Fibroblast of mammary gland (primary cell): ENCODE results near the gene BRAT1.

ENCODE experiments used
- DNase-seq: peaks from one replicate; pipeline ENCODE4 v3.0.0-alpha.2; 2010; ENCODE audit warnings: low read depth
- H3K4me3 ChIP-seq: 2 replicates; pipeline ENCODE4 v1.5.1; 2011; ENCODE audit warnings: low read depth, mild to moderate bottlenecking, low read length, moderate library complexity; ENCODE audit not compliant: control insufficient read depth
- TF ChIP-seq, protein P1 (sequence below): conservative IDR thresholded peaks from 2 replicates; pipeline ENCODE4 v1.5.1; 2011; ENCODE audit warnings: low read depth, low read length, inconsistent platforms; ENCODE audit not compliant: control insufficient read depth, insufficient read depth

Gene BRAT1

GRCh38 chr7:2526659-2527504 lies 28.4 kb downstream of the BRAT1 start:
- DNase-seq, result no peak
- TF ChIP-seq, protein P1, sequence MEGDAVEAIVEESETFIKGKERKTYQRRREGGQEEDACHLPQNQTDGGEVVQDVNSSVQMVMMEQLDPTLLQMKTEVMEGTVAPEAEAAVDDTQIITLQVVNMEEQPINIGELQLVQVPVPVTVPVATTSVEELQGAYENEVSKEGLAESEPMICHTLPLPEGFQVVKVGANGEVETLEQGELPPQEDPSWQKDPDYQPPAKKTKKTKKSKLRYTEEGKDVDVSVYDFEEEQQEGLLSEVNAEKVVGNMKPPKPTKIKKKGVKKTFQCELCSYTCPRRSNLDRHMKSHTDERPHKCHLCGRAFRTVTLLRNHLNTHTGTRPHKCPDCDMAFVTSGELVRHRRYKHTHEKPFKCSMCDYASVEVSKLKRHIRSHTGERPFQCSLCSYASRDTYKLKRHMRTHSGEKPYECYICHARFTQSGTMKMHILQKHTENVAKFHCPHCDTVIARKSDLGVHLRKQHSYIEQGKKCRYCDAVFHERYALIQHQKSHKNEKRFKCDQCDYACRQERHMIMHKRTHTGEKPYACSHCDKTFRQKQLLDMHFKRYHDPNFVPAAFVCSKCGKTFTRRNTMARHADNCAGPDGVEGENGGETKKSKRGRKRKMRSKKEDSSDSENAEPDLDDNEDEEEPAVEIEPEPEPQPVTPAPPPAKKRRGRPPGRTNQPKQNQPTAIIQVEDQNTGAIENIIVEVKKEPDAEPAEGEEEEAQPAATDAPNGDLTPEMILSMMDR, result no peak
- H3K4me3 ChIP-seq, result no peak overlapping the region

GRCh38 chr7:2525658-2526630 lies 29.4 kb downstream of the BRAT1 start:
- TF ChIP-seq, protein P1, result no peak
- no peak overlapping the region for H3K4me3 ChIP-seq

DNA sequence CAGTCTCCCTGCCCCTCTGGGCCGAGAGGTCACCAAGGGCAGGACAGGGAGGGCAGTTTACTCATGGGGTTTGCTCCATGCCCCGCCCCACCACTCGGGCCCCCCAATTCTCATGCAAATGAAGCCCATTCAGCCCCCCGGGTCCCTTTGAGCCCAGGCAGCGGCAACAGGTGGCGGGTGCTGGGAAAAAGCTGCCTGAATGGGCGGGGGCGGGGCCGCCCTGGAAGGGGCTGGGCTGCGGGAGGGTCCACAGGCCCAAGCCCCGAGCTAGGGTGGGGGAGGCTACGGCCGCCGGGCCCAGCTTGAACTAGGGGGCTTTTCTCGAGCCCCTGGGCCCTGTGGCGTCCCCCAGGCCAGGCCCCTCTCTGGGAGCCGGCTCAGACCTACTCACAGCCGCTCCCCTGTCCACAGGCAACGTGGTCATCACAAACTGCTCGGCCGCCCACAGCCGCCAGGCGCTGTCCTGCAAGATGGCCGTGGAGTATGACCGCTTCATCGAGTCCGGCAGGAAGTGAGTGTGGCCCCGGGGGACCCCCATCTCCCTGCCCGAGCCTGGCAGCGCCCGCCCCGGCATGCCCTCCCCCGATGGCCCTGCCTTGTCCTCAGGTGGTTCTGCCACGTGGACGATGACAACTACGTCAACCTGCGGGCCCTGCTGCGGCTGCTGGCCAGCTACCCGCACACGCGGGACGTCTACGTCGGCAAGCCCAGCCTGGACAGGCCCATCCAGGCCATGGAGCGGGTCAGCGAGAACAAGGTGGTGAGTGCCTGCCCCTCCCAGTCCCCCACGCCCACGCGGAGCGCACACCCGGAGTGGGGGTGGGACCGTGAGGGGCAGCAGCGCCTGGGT lies 30.3 kb downstream of the BRAT1 start:
- H3K4me3 ChIP-seq, result no peak overlapping the region
- TF ChIP-seq, protein P1, result no peak

More at GRCh38 chr7:2525658-2526630, 29.4 kb downstream of the BRAT1 start:
- DNase-seq, result no peak

DNA sequence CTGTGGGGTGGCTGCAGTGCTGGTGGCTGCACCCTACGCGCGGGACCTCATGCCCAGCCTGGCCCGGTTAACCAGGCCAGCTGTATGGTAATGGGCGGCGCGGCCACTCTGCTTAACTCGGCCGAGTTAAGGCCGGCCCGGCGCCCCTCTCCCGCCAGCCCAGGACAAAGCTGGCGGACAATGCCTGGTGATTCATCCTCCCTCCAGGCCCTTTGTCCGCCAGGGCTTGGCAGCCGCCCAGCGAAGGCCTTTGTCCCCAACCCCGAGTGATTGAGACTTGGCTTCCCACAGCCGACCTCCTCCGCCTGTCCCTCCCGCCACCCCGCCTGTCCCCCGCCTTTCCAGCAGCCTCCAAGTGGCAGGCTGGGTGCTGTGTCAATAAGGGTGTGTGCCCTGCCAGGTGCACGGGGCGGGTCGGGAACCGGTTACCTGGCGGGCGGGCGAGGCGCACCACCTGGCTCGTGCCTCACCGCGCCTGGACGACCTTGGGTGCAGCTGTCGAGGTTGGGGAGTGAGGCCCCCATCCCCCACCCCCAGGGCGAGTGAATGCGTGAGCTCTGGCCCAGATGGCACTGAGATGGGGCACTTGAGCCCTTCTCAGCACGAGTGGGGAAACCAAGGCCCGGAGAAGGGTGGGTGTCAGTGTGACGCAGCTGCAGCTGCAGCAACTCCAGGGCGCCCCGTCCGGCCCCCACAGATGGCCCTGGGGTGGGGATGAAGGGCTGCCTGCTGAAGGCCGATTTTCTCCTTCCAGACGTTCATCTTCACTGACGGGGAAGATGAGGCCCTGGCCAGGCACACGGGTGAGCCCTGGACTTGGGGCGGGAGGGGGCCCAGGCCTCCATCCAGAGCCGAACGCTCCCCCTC lies 31.1 kb downstream of the BRAT1 start:
- TF ChIP-seq, protein P1, result no peak
- no peak overlapping the region for H3K4me3 ChIP-seq
- DNase-seq, result peak; percentile 52

More for the DNA sequence above, 30.3 kb downstream of the BRAT1 start:
- no peak for DNase-seq

DNA sequence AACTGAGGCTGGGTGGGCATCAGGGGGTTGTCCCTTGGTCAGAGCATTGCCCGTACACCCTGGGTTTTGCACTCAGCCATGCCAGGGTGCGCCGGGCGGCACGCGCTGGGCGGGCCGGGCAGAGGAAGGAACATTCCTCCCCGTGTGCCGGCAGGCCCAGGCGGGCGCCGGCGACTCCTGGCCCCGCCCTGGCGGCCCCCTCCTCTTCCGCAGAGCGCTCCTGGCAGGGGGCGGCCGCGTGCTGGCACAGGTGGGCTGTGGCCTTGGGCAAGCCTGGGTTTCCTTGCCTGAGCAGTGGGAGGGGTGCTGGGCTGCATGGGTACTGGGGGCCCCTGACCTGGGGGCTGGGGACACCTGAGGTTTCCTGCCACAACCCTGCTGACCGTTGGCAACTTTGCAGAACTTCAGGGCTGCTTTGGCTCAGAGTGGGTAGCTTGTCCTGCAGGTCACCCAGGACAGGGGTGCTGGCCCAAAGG lies 31.8 kb downstream of the BRAT1 start:
- DNase-seq, result no peak
- TF ChIP-seq, protein P1, result no peak
- H3K4me3 ChIP-seq, result no peak overlapping the region
